GM21786 (cell line): ENCODE measurements around the gene KRTAP10-3.

Experiments used
- ATAC-seq: cut with Tn5 transposase; IDR thresholded peaks from one replicate; pipeline ENCODE4 v1.9.1; 2021; ENCODE audit not compliant: unreplicated experiment

KRTAP10-3 gene

DNA sequence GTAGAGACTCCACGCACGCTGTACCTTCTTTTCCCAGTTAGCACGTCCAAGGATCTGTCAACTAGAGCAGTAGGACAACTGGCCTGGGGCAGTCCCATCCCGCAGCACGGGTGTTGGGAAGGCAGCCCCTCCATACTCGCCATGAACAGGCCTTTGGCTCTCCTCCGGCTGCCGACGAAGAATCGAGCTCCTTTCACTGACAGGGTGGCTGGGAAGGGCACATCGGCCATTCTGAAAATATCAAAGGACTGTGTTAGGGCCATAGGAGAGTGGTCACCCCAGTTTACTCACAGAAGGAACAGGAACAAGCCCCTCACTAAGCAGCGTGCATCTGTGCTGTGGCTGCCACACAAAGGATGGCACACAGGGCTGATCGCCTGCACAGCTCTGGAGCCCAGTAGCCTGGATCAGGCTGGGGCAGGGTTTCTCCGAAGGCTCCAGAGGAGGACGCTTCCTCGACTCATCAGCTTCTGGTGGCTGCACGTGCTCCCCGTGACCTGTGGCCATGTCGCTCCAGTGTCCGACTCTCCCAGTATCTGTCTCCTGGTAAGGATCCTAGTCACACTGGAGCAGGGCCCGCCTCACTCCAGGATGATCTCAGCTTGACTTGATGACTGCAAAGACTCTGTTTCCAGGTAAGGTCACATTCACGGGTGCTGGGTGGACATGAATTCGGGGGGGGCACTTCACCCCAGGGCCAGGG, 27.5 kb downstream of the KRTAP10-3 start:
- no peak for ATAC-seq

GRCh38 chr21:44530221-44530902, 28.2 kb downstream of the KRTAP10-3 start:
- ATAC-seq: no peak

- ATAC-seq: no peak
Measured at GRCh38 chr21:44529503-44530125, 29.0 kb downstream of the KRTAP10-3 start.

GRCh38 chr21:44529011-44529421, 29.6 kb downstream of the KRTAP10-3 start:
- no peak for ATAC-seq

DNA sequence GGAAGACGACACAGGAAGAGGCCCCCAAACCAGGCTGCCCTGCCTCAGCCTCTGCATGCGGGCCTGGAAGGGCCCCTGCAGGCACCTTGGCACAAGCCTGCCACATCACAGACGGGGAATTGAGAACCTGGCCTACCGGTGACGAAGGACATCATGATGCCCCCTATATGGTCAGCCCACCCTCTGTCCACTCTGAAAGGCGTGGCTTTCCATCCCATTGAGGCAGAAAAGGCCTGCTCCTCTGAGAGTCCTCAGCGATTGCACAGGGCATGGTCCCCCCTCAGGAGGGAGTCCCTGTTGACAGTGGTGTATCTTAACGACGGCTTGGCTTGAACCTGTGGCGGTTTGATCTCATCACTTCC, 30.0 kb downstream of the KRTAP10-3 start:
- ATAC-seq: no peak

DNA sequence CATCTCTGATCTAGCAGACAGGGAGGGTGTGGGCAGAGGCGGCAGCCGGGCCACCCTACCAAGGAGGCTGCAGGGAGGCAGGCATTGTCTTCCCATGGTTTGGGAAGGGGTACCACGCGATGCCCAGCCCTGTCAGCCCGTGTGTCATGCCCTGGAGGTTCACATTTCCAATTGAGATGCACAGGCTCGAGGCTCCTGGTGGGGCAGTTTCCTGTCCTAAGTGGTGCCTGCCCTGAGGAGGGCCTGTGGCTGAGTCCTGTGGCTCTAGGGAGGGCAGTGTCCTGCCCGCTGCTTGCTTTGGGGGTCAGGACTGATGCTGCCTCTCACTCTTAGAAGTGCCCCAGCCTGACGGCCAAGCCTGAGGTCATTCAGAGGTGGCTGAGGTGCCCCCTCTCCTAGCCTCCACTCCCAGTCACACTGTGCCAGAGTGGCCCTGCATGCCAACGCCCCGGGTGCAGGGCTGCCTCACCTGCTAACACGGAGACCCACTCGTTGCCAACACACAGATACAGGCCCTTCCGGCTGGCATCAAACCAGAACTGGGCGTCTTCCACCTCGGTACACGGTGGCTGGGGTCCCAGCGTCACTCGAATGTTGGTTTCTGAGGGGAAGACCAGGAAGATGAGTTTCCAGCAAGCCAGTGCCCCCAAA, 30.5 kb downstream of the KRTAP10-3 start:
- ATAC-seq: no peak

DNA sequence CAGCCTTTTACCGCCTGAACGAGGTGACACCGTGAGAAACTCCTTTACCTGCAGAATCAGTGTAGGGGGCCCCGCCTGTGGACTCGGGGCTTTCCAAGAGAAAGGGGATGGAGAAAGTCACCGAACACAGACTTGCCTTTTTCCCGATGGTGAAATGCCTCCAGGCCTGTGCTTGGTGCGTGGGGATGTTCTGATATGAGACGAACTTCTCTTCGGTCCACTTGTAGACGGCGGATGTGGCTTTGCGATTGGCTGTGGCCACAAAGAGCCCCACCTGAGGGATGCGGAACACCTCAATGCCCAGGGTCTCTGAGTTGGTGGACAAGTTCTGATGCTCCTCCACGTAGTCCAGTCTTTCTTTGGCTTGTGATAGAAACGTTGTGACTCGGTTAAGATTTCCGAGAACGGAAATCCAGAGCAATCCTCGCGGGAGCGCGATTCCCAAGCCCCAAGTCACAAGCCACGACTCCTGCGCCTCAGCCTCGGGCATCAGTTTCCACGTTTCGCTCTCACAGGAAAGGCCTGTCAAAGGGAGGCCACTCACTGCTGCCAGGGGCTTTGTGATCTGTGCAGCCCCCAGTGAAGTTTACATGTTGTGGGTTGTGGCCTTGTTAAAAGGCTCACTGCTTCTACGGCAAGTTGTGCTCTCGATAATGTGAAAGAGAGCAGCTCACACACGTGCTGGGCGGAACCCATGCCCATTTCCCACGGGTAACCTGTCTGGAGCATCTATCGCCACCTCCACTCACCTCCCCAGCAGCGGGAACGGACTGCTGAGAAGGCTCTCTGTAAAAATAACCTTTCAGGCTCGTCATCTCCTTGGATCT, 31.2 kb downstream of the KRTAP10-3 start:
- ATAC-seq: no peak

DNA sequence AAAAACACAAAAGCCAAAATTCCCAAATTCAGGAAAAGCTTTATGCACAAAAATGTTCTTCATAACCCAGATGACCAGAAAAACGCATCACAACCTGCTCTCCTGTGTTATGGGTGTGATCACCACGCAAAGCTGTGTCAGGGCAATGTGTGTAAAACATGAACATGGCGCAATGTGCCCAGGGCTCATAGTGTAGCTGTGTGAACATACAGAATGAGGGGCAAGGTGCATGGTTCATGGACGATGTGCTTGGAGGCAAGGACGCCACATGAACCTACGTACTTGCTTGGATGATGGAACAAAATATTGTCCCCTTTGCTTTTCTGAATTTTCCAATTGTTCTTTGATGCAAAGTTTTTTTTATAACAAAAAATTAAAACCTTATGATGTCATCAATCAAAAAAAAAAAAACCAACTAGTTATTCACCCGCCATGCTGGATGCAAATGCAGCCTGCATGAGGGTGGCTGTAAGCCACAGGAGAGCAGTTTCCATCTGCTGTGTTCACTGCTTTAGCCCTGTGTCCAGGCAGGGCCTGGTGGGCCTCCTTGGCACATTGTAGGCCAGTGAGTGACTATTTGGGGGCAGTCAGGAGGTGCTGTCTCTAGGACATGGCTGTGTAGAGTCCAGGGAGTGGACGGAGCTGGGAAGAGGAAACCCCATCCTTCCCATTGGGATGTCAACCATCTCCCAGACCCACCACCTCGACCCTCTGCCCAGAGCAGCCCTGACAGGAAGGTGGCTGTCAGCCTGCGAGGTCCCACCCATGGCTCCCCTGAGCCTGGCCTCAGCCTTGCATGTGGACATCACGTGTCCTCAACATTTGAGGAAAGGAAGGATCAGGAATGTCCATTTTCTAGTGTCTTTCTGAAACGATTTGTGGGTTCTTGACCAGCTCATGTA, 32.2 kb downstream of the KRTAP10-3 start:
- ATAC-seq: no peak

- ATAC-seq: no peak
Measured at GRCh38 chr21:44525391-44526095, 33.1 kb downstream of the KRTAP10-3 start.

DNA sequence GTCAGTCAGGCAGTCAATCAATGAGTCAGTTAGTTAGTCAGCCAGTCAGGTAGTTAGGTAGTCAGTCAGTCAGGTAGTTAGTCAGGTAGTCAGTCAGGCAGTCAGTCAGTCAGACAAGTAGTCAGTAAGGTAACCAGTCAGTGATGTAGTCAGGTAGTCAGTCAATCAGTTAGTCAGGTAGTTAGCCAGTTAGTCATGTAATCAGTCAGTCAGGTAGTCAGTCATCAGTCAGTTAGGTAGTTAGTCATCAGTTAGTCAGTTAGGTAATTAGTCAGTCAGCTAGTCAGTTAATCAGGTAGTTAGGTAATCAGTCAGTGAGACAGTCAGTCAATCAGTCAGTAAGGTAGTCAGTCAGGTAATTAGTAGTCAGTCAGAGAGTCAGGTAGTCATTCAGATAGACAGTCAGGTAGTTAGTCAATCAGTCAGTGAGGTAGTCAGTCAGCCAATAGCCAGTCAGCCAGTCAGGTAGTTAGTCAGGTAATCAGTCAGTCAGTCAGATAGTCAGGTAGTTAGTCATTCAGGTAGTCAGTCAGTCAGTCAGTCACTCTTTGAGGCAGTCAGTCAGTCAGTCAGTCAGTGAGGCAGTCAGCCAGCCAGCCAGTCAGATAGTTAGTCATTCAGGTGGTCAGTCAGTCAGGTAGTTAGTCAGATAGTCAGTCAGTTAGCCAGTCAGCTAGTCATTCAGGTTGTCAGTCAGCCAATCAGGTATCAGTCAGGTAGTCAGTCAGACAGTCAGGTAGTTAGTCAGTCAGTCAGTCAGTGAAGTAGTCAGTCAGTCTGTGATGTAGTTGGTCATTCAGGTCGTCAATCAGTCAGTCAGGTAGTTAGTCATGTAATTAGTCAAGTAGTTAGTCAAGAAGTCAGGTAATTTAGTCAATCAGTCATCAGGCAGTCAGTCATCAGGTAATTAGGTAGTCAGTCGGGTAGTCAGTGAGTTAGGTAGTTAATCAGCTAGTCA, 33.9 kb downstream of the KRTAP10-3 start:
- ATAC-seq: no peak

DNA sequence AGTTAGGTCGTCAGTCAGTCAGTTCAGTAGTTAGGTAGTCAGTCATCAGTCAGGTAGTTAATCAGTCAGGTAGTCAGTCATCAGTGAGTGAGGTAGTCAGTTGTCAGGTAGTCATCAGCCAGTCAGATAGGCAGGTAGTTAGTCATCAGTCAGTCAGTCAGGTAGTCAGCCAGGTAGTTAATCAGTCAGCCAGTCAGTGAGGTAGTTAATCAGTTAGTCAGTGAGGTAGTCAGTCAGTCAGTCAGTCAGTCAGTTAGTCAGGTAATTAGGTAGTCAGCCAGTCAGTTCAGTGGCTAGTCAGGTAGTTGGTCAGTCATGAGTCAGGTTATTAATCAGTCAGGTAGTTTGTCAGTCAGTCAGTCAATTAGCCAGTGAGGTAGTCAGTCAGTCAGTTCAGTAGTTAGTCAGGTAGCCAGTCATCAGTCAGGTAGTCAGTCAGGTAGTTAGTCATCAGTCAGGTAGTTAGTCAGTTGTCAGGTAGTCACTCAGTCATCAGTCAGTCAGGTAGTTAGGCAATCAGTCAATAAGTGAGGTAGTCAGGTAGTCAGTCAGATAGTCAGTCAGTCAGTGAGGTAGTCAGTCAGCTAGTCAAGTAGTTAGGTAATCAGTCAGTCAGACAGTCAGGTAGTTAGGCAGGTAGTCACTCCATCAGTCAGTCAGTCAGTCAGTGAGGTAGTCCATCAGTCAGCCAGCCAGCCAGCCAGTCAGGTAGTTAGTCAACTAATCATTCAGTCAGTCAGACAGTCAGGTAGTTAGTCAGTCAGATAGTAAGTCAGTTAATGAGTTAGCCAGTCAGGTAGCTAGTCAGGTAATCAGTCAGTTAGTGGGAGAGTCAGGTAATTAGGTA, 34.8 kb downstream of the KRTAP10-3 start:
- no peak for ATAC-seq

DNA sequence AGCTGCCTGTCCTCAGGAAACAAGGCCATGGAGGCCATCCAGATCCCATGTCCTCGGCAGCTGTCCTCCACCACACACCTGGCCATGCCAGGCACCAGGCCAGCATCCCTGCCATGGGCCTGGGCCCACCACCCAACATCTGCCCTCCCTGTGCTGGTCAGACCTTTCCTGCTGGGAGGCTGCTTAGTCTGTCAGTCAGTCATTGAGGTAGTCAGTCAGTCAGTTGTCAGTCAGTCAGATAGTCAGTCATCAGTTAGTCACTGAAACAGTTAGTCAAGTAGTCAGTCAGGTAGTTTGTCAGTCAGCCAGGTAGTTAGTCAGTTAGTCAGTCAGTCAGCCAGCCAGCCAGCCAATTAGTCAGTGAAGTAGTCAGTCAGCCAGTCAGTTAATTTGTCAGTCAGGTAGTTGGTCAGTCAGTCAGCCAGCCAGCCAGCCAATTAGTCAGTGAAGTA, 35.8 kb downstream of the KRTAP10-3 start:
- ATAC-seq: no peak

- ATAC-seq: no peak
Measured at GRCh38 chr21:44521928-44522752, 36.5 kb downstream of the KRTAP10-3 start.

GRCh38 chr21:44521301-44521927, 37.2 kb downstream of the KRTAP10-3 start:
- no peak for ATAC-seq

DNA sequence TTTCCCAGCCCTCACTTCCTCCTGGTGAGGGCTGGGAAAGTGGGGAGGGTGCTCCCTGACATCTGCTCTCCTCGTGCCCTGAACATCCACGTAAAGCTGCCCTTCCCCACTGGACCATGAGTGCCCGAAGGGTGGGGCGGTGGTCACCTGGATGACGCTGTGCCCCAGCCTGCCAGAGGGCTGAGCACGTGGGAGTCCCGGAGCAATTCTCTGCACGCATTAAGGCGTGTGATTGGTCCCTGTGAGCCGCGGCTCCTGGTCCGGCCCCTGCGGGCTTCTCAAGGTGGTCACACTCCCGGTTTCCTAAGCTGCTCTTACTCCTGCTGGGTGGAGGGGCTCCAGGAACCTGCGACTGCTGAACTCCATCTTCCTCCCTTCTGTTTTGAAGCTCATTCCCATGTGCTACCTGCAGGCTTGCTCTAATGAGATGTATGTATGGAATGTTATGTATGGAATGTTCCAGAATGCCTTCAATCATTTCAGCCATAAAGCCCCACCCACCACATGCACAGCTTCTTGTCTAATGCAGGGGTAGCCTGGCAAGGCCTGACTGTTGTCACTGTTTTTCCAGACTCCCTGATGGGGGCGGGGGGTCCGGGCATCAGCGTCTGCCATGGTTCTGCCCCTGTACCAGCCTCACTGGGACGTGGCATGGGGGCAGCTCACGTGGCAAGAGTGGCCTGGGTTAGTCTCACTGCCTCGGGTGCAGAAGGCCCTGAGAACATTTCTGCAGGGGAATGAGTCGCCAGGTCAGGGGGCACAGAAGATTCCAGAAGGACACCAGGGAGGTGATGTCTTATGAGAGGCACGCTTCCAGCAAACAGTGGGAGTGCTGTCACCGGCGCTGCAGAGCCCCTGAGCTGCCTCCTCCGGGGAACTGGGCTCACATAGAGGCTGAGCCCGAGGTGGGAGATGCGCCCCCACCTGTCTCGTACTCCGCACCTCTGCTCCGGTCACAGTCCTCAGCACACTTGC, 38.0 kb downstream of the KRTAP10-3 start:
- ATAC-seq: no peak
